H1 (cell line): ENCODE measurements around the gene RANGRF. TPM values are rescaled to one million over a fixed set of nuclear protein-coding genes. Genes with fewer than 3 reads are reported as not detected.

ENCODE experiments used
- CTCF ChIA-PET: fragments of 300-600 bp; sonication (Branson Sonifier 250); formaldehyde crosslinking; loops from one replicate; lab custom pipeline; 2021; ENCODE audit not compliant: partially characterized antibody; lab: Charles Lee
- POLR2A ChIA-PET: fragments of 300-600 bp; sonication (Branson Sonifier 250); formaldehyde crosslinking; loops from one replicate; lab custom pipeline; 2021; ENCODE audit warnings: inconsistent platforms; ENCODE audit not compliant: partially characterized antibody; lab: Charles Lee
- DNase-seq, 2 experiments: peaks; one replicate each; pipeline versions ENCODE4 v3.0.0 to v3.0.0-alpha.2; 2010 to 2022; ENCODE audit warnings: low spot score in 2 of 2, low read depth in 1 of 2, mixed read lengths in 1 of 2
- FAIRE-seq: peaks from 2 replicates; lab custom pipeline; 2011; peaks lifted over from hg19 to GRCh38; lab: Jason Lieb, UNC
- H2AFZ ChIP-seq: 2 replicates; pipeline ENCODE4 v1.8.1; 2012; ENCODE audit warnings: low read length, inconsistent platforms
- H2AK5ac ChIP-seq: 2 replicates; pipeline ENCODE4 v1.6.1; 2013; ENCODE audit warnings: low read depth, low read length
- H2BK120ac ChIP-seq: replicated peaks from 2 replicates; pipeline ENCODE3; 2013; ENCODE audit warnings: low read depth, low read length, inconsistent platforms
- H2BK12ac ChIP-seq: 2 replicates; pipeline ENCODE4 v1.6.1; 2013; ENCODE audit warnings: low read depth, low read length
- H2BK15ac ChIP-seq: 2 replicates; pipeline ENCODE4 v1.6.1; 2013; ENCODE audit warnings: low read length
- H2BK20ac ChIP-seq: 2 replicates; pipeline ENCODE4 v1.6.1; 2013; ENCODE audit warnings: low read length
- H2BK5ac ChIP-seq: 2 replicates; pipeline ENCODE4 v1.6.1; 2013; ENCODE audit warnings: low read depth, low read length
- H3K14ac ChIP-seq: 2 replicates; pipeline ENCODE4 v1.6.1; 2013; ENCODE audit warnings: inconsistent platforms; ENCODE audit not compliant: insufficient read length
- H3K18ac ChIP-seq: 2 replicates; pipeline ENCODE4 v1.6.1; 2013; ENCODE audit warnings: low read length; ENCODE audit errors: extremely low read depth
- H3K23ac ChIP-seq: 2 replicates; pipeline ENCODE4 v1.6.1; 2013; ENCODE audit warnings: inconsistent platforms; ENCODE audit not compliant: insufficient read length
- H3K23me2 ChIP-seq: 2 replicates; pipeline ENCODE4 v1.6.1; 2013; ENCODE audit warnings: low read depth, low read length
- H3K27ac ChIP-seq: 2 replicates; pipeline ENCODE4 v1.6.1; 2011; ENCODE audit warnings: low read depth, low read length, inconsistent platforms
- H3K27me3 ChIP-seq, 4 experiments: replicated peaks in 1 of 4; 1 replicate in 1 of 4; 2 replicates in 3 of 4; pipeline versions ENCODE4 v1.6.1 to v1.8.1; 2011 to 2013; ENCODE audit warnings: low read length in 3 of 4, mild to moderate bottlenecking in 3 of 4, inconsistent platforms in 2 of 4, mixed read lengths in 2 of 4, moderate library complexity in 1 of 4; ENCODE audit not compliant: control insufficient read depth in 3 of 4, insufficient read depth in 3 of 4; ENCODE audit errors: extremely low read depth in 1 of 4
- H3K36me3 ChIP-seq, 4 experiments: 2 replicates each; pipeline versions ENCODE4 v1.6.1 to v1.8.1; 2011 to 2013; ENCODE audit warnings: mild to moderate bottlenecking in 4 of 4, low read length in 3 of 4, moderate library complexity in 2 of 4, control low read depth in 1 of 4, inconsistent platforms in 1 of 4; ENCODE audit not compliant: insufficient read depth in 4 of 4, control insufficient read depth in 2 of 4
- H3K4ac ChIP-seq: replicated peaks from 2 replicates; pipeline ENCODE3; 2013; ENCODE audit warnings: low read length, low read depth, mixed read lengths, inconsistent platforms; ENCODE audit not compliant: insufficient read length
- H3K4me1 ChIP-seq, 4 experiments: replicated peaks in 1 of 4; 1 replicate in 1 of 4; 2 replicates in 3 of 4; pipeline versions ENCODE4 v1.6.1 to v1.8.1; 2011 to 2013; ENCODE audit warnings: low read length in 3 of 4, inconsistent platforms in 2 of 4, mixed read lengths in 1 of 4; ENCODE audit not compliant: insufficient read depth in 4 of 4, control insufficient read depth in 3 of 4
- H3K4me2 ChIP-seq, 2 experiments: 2 replicates each; pipeline versions ENCODE4 v1.6.1 to v1.8.1; 2011 to 2013; ENCODE audit warnings: low read depth in 2 of 2, low read length in 2 of 2, control low read depth in 1 of 2, inconsistent platforms in 1 of 2, mild to moderate bottlenecking in 1 of 2; ENCODE audit not compliant: insufficient read depth in 1 of 2
- H3K4me3 ChIP-seq, 4 experiments: fragments of 200-600, 300-600 bp in 1 of 4; sonication (generic), shearing (Covaris generic), sonication (Bioruptor Twin) in 1 of 4; 2 replicates each; pipeline versions ENCODE4 v1.5.1 to v1.8.1; 2011 to 2016; ENCODE audit warnings: low read length in 4 of 4, low read depth in 3 of 4, control low read depth in 2 of 4, inconsistent platforms in 2 of 4, mild to moderate bottlenecking in 2 of 4, mixed read lengths in 1 of 4, moderate library complexity in 1 of 4; ENCODE audit not compliant: insufficient read depth in 2 of 4; ENCODE audit errors: extremely low read depth in 1 of 4
- H3K56ac ChIP-seq: replicated peaks from 2 replicates; pipeline ENCODE3; 2013; ENCODE audit warnings: low read depth, mild to moderate bottlenecking, mixed read lengths, low read length, inconsistent platforms; ENCODE audit not compliant: insufficient read length
- H3K79me1 ChIP-seq: 2 replicates; pipeline ENCODE4 v1.6.1; 2013; ENCODE audit warnings: low read depth, low read length, control low read depth
- H3K79me2 ChIP-seq, 2 experiments: 2 replicates each; pipeline versions ENCODE4 v1.6.1 to v1.8.1; 2012 to 2013; ENCODE audit warnings: low read length in 2 of 2, mild to moderate bottlenecking in 2 of 2, inconsistent platforms in 1 of 2; ENCODE audit not compliant: insufficient read depth in 2 of 2, control insufficient read depth in 1 of 2
- H3K9ac ChIP-seq, 4 experiments: replicated peaks in 1 of 4; 1 replicate in 1 of 4; 2 replicates in 3 of 4; pipeline versions ENCODE4 v1.6.1 to v1.8.1; 2011 to 2013; ENCODE audit warnings: low read depth in 3 of 4, low read length in 3 of 4, control low read depth in 2 of 4, mild to moderate bottlenecking in 2 of 4, moderate library complexity in 2 of 4, inconsistent platforms in 1 of 4; ENCODE audit errors: extremely low read depth in 1 of 4
- H3K9me3 ChIP-seq, 2 experiments: 2 replicates each; pipeline versions ENCODE4 v1.6.1 to v1.8.1; 2012 to 2013; ENCODE audit warnings: mild to moderate bottlenecking in 2 of 2, moderate library complexity in 2 of 2, control low read depth in 1 of 2, inconsistent platforms in 1 of 2, low read depth in 1 of 2, low read length in 1 of 2, mixed read lengths in 1 of 2; ENCODE audit not compliant: insufficient read depth in 2 of 2
- H4K20me1 ChIP-seq, 2 experiments: replicated peaks in 1 of 2; 2 replicates each; pipeline versions ENCODE3 to v1.8.1; 2011 to 2013; ENCODE audit warnings: inconsistent platforms in 2 of 2, low read length in 2 of 2, mild to moderate bottlenecking in 1 of 2; ENCODE audit not compliant: insufficient read depth in 2 of 2, control insufficient read depth in 1 of 2
- H4K5ac ChIP-seq: 2 replicates; pipeline ENCODE4 v1.6.1; 2013; ENCODE audit warnings: low read length, low read depth, mixed read lengths, inconsistent platforms; ENCODE audit not compliant: insufficient read length
- H4K8ac ChIP-seq: 2 replicates; pipeline ENCODE4 v1.8.0; 2013; ENCODE audit warnings: mild to moderate bottlenecking, moderate library complexity, low read length, inconsistent platforms; ENCODE audit not compliant: insufficient read depth; ENCODE audit errors: extremely low read depth
- H4K91ac ChIP-seq: replicated peaks from 2 replicates; pipeline ENCODE3; 2013; ENCODE audit warnings: low read length, mixed read lengths, inconsistent platforms; ENCODE audit not compliant: insufficient read length
- ATF3 ChIP-seq: IDR thresholded peaks from 2 replicates; pipeline ENCODE4 v1.6.1; 2011; ENCODE audit warnings: low read depth, mild to moderate bottlenecking, low read length; ENCODE audit not compliant: insufficient read depth
- EGR1 ChIP-seq: IDR thresholded peaks from 2 replicates; pipeline ENCODE4 v1.6.1; 2011; ENCODE audit warnings: low read depth, low read length, borderline replicate concordance
- GTF2F1 ChIP-seq: IDR thresholded peaks from 2 replicates; pipeline ENCODE4 v1.6.1; 2012; ENCODE audit warnings: low read depth, low read length, improper control_type of control experiment, borderline replicate concordance
- RNF2 ChIP-seq: fragments of 200-900, 300-1000 bp; sonication (generic); IDR thresholded peaks from 2 replicates; pipeline ENCODE4 v1.7.1; 2016; ENCODE audit warnings: borderline replicate concordance, low read depth, mild to moderate bottlenecking, antibody characterized with exemption, low read length; ENCODE audit not compliant: poor library complexity, severe bottlenecking; ENCODE audit errors: missing control alignments
- SIRT6 ChIP-seq: IDR thresholded peaks from one replicate; pipeline ENCODE4 v1.7.1; 2012; ENCODE audit warnings: low read length, inconsistent platforms
- WGBS, 2 experiments: shearing (Covaris generic) in 1 of 2; methylation state at CpG; one replicate each; pipeline versions ENCODE4 v1.1.6 to v1.1.7; 2013 to 2015; ENCODE audit warnings: low lambda C conversion rate in 2 of 2, mixed read lengths in 2 of 2, inconsistent platforms in 1 of 2, low coverage in 1 of 2, missing lambda C conversion rate in 1 of 2; ENCODE audit not compliant: insufficient replicate concordance in 2 of 2, insufficient coverage in 1 of 2, insufficient read length in 1 of 2; ENCODE audit errors: extremely low coverage in 1 of 2, missing lambda C conversion rate in 1 of 2; 5-methylcytosine and 5-hydroxymethylcytosine counted together
- polyA plus RNA-seq, 7 experiments: library from polyadenylated mRNA; depleted of rRNA in 3 of 7; stranded (reverse) in 5 of 7; unstranded in 2 of 7; fragments of >200 nt in 5 of 7; fragments of 200-250 nt in 2 of 7; gene quantifications; 1 replicate in 5 of 7; 2 replicates in 1 of 7; 4 replicates in 1 of 7; pipeline versions ENCODE4 v1.2.1 to v1.2.3, GENCODE V29; 2011 to 2013; ENCODE audit warnings: missing spikeins in 2 of 7, mixed read lengths in 2 of 7
- total RNA-seq: library from RNA; stranded (reverse); fragmentation: NEBNext Ultra II Directional; extraction: Animal tissue kit (Norgen Biotek cat#: 25700); gene quantifications from 2 replicates; pipeline ENCODE4 v1.2.1, GENCODE V29; 2021

The RANGRF gene
- total and polyA plus RNA-seq, 2 of the 8 experiments (the other 6 are each of a cell fraction or from before 2014, with no cell fraction given) = 36.9 to 49.6 TPM

DNA sequence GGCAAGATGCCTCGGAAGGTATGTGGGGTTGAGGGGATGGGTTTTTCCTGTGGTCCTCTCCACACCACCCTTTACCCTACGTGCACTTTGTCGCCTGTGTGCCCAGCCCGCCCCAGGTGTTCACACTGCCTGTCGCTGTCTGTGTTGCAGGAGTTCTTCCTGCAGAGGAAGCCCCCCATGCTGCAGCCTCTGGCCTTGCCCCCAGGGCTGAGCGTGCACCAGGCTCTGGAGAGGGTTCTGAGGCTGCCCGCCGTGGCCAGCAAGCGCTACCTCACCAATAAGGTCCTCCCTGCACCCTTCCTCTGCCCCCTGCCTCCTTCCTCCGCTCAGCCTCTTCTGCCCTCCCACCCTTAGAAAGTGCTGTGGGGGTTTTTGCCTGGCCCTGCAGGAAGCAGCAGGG lies 24.1 kb upstream of the RANGRF start:
- Histone ChIP-seq H2BK120ac (no peak overlapping the region), H2BK12ac (no peak overlapping the region), H3K36me3 (peaks cover 42 to 89% (median 74%) of the 10 kb centered on the region in 4 experiments), H2AFZ (no peak overlapping the region), H3K79me1 (peaks cover 4% of the 10 kb centered on the region; the same call in 1 of the 2 replicates), H3K4ac (no peak overlapping the region), H3K27ac (no peak overlapping the region), H3K9me3 (no peaks in the 10 kb centered on the region), H4K8ac (no peak overlapping the region; the same call in 1 of the 2 replicates), H3K9ac (no peak overlapping the region), H3K56ac (no peak overlapping the region), H3K4me3 (no peak overlapping the region), H3K27me3 (no peaks in the 10 kb centered on the region), H3K23me2 (no peaks in the 10 kb centered on the region), H3K4me1 (no peaks in the 10 kb centered on the region), H4K20me1 (peaks cover 7 to 23% of the 10 kb centered on the region in 2 experiments), H3K79me2 (no peaks in the 10 kb centered on the region), H2AK5ac (no peak overlapping the region), H3K14ac (no peak overlapping the region), H3K18ac (no peak overlapping the region), H4K5ac (no peak overlapping the region), H3K4me2 (no peak overlapping the region), H2BK15ac (no peak overlapping the region), H2BK20ac (no peak overlapping the region), H3K23ac (no peak overlapping the region), H2BK5ac (no peak overlapping the region), H4K91ac (no peak overlapping the region)
- DNase-seq = no peak
- TF ChIP-seq EGR1 (no peak), GTF2F1 (no peak), RNF2 (no peak), ATF3 (no peak), SIRT6 (no peak)
- POLR2A ChIA-PET = interaction anchor here (53.4 to 66.3 kb wide), 2 partner anchors 0 to 22 kb away, joined by 1521 read pairs; partner anchors contain the start of genes CTC1, PFAS, RANGRF and SLC25A35
- CTCF ChIA-PET = no interaction called here
- WGBS, 2 experiments = 91% methylated on average over 10 of the region's 10 CpGs; no CpG with 5 or more reads in 1 of the 2 experiments
- no peak for FAIRE-seq
